Measurements from ENCODE around the gene RAC2. TPM values are rescaled to one million over a fixed set of nuclear protein-coding genes. Genes with fewer than 3 reads are reported as not detected.

Gene RAC2
- total RNA-seq, 1 donor from 2014 or later: not detected

- H3K27me3 Mint-ChIP-seq (ENCODE audit: unreplicated experiment): no peaks in the 10 kb centered on the region
Observed at GRCh38 chr22:37215890-37216289, 28.2 kb downstream of the RAC2 start.

GRCh38 chr22:37214731-37215030 lies 29.4 kb downstream of the RAC2 start:
- Mint-ChIP-seq H3K9me3 (ENCODE audit: unreplicated experiment) (peaks cover 3% of the 10 kb centered on the region), H3K27ac (ENCODE audit: unreplicated experiment) (no peak overlapping the region), H3K4me1 (ENCODE audit: low read depth, unreplicated experiment) (peaks cover 37% of the 10 kb centered on the region), H3K27me3 (ENCODE audit: unreplicated experiment) (no peaks in the 10 kb centered on the region), H3K36me3 (ENCODE audit: unreplicated experiment) (no peaks in the 10 kb centered on the region), H3K4me3 (ENCODE audit: unreplicated experiment) (no peak overlapping the region)
- no peak for TF ChIP-seq CTCF (IDR thresholded peaks at IDR 0.05; ENCODE audit: partially characterized antibody, unreplicated experiment)
- DNase-seq: peak; percentile 14

More at GRCh38 chr22:37215890-37216289, 28.2 kb downstream of the RAC2 start:
- H3K4me3 Mint-ChIP-seq (ENCODE audit: unreplicated experiment): no peak overlapping the region
- H3K27ac Mint-ChIP-seq (ENCODE audit: unreplicated experiment): no peak overlapping the region
- H3K36me3 Mint-ChIP-seq (ENCODE audit: unreplicated experiment): peaks cover 4% of the 10 kb centered on the region
- TF ChIP-seq CTCF (IDR thresholded peaks at IDR 0.05; ENCODE audit: partially characterized antibody, unreplicated experiment): no peak
- H3K4me1 Mint-ChIP-seq (ENCODE audit: low read depth, unreplicated experiment): peaks cover 32% of the 10 kb centered on the region
- DNase-seq: no peak
- H3K9me3 Mint-ChIP-seq (ENCODE audit: unreplicated experiment): peaks cover 1% of the 10 kb centered on the region

GRCh38 chr22:37213941-37214730 lies 29.9 kb downstream of the RAC2 start:
- no peak overlapping the region for H3K4me3 Mint-ChIP-seq (ENCODE audit: unreplicated experiment)

GRCh38 chr22:37213218-37213855 lies 30.7 kb downstream of the RAC2 start:
- peak; percentile 8 for DNase-seq
- no peak for TF ChIP-seq CTCF (IDR thresholded peaks at IDR 0.05; ENCODE audit: partially characterized antibody, unreplicated experiment)
- H3K4me3 Mint-ChIP-seq (ENCODE audit: unreplicated experiment): no peak overlapping the region
- H3K4me1 Mint-ChIP-seq (ENCODE audit: low read depth, unreplicated experiment): peaks cover 33% of the 10 kb centered on the region
- no peaks in the 10 kb centered on the region for H3K27me3 Mint-ChIP-seq (ENCODE audit: unreplicated experiment)
- H3K27ac Mint-ChIP-seq (ENCODE audit: unreplicated experiment): no peak overlapping the region
- H3K9me3 Mint-ChIP-seq (ENCODE audit: unreplicated experiment): peaks cover 3% of the 10 kb centered on the region
- no peaks in the 10 kb centered on the region for H3K36me3 Mint-ChIP-seq (ENCODE audit: unreplicated experiment)

More at GRCh38 chr22:37213941-37214730, 29.9 kb downstream of the RAC2 start:
- no peaks in the 10 kb centered on the region for H3K36me3 Mint-ChIP-seq (ENCODE audit: unreplicated experiment)
- H3K27me3 Mint-ChIP-seq (ENCODE audit: unreplicated experiment): no peaks in the 10 kb centered on the region
- peaks cover 3% of the 10 kb centered on the region for H3K9me3 Mint-ChIP-seq (ENCODE audit: unreplicated experiment)
- TF ChIP-seq CTCF (IDR thresholded peaks at IDR 0.05; ENCODE audit: partially characterized antibody, unreplicated experiment): no peak
- peaks cover 37% of the 10 kb centered on the region for H3K4me1 Mint-ChIP-seq (ENCODE audit: low read depth, unreplicated experiment)
- H3K27ac Mint-ChIP-seq (ENCODE audit: unreplicated experiment): no peak overlapping the region
- DNase-seq: peak; percentile 10
